Tongue (tissue), 2 donors: ENCODE data around the gene ASCL1. TPM values are rescaled to one million over a fixed set of nuclear protein-coding genes. Genes with fewer than 3 reads are reported as not detected.

ENCODE experiments used
- DNase-seq: peaks from one replicate; pipeline ENCODE4 v3.0.0-alpha.2; 2015
- total RNA-seq: library from RNA; depleted of rRNA; stranded (reverse); fragments of >200 nt; gene quantifications from one replicate; pipeline ENCODE4 v1.2.3, GENCODE V29; 2014

Gene ASCL1
- total RNA-seq, result not detected

- DNase-seq, result peak; percentile 50
Observed at GRCh38 chr12:102957339-102958050, at the start of gene ASCL1. Gene ASCL1 (plus strand): TSS chr12:102957674. CDS start chr12:102958245, 571 bp downstream.

- DNase-seq, result no peak
Observed at GRCh38 chr12:102907918-102908317, 49.6 kb upstream of the ASCL1 start.

GRCh38 chr12:102910137-102910536 is 47.3 kb upstream of the ASCL1 start:
- no peak for DNase-seq

GRCh38 chr12:102910792-102911191 is 46.7 kb upstream of the ASCL1 start:
- no peak for DNase-seq

- no peak for DNase-seq
Observed at GRCh38 chr12:102911320-102911719, 46.2 kb upstream of the ASCL1 start.

GRCh38 chr12:102912258-102912657 is 45.2 kb upstream of the ASCL1 start:
- DNase-seq, result no peak

- no peak for DNase-seq
Observed at GRCh38 chr12:102913453-102914226, 43.8 kb upstream of the ASCL1 start.

GRCh38 chr12:102916252-102917025 is 41.0 kb upstream of the ASCL1 start:
- no peak for DNase-seq

- peak; percentile 1 for DNase-seq
Observed at GRCh38 chr12:102917026-102917787, 40.3 kb upstream of the ASCL1 start, which contains the start of gene PAH. Gene PAH (minus strand): TSS chr12:102917244. CDS start chr12:102917130, 114 bp downstream.

- no peak for DNase-seq
Observed at GRCh38 chr12:102918840-102919239, 38.6 kb upstream of the ASCL1 start.

- no peak for DNase-seq
Observed at GRCh38 chr12:102920271-102920670, 37.2 kb upstream of the ASCL1 start.

- no peak for DNase-seq
Observed at GRCh38 chr12:102921240-102921639, 36.2 kb upstream of the ASCL1 start.

GRCh38 chr12:102927220-102927619 is 30.3 kb upstream of the ASCL1 start:
- no peak for DNase-seq

- no peak for DNase-seq
Observed at GRCh38 chr12:102933168-102933567, 24.3 kb upstream of the ASCL1 start.

- DNase-seq, result no peak
Observed at GRCh38 chr12:102939059-102939458, 18.4 kb upstream of the ASCL1 start.

- DNase-seq, result no peak
Observed at GRCh38 chr12:102939670-102940222, 17.7 kb upstream of the ASCL1 start.

GRCh38 chr12:102946042-102946441 is 11.4 kb upstream of the ASCL1 start:
- DNase-seq, result no peak

GRCh38 chr12:102948941-102949352 is 8.5 kb upstream of the ASCL1 start:
- DNase-seq, result peak; percentile 70

GRCh38 chr12:102950107-102950949 is 7.1 kb upstream of the ASCL1 start:
- DNase-seq, result no peak

GRCh38 chr12:102950950-102951619 is 6.4 kb upstream of the ASCL1 start:
- no peak for DNase-seq
